ENCODE results near the gene LRP1. TPM values are rescaled to one million over a fixed set of nuclear protein-coding genes. Genes with fewer than 3 reads are reported as not detected.

LRP1 gene
- total and polyA plus RNA-seq, 2 of the 13 experiments (the other 11 are each of a cell fraction or from before 2014, with no cell fraction given), result 14.7 to 30.8 TPM

DNA sequence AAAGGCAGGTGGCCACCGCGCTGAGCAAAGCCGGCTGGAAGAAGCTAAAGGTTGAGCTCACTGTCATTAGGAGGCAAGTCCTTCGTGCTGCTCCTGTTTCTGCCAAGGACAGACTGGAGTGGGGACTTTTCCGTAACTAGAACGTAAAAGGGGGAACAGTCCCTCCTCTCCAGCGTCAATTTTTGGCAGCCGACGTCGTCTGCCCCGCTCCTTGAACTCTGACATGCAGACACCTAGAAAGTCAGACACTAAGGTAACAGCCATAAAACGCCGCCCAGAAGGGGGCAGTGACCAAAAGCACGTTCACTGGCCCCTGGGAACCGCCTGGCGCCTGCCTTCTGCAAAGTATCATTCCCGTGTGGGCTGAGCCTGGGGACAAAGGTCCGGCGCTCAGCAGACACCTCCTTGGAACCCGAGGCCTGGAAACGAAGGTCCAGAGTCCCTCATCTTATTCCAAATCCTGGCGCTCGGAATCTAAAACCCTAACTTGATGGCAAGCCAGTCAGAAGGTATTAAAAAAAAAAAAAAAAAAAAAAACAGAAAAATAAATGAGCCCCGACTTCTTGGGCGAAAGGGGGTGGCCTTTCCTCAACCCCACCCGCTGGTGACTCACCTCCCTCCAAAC, 1.1 kb upstream of the LRP1 start (continued):
- TF ChIP-seq, protein P1, sequence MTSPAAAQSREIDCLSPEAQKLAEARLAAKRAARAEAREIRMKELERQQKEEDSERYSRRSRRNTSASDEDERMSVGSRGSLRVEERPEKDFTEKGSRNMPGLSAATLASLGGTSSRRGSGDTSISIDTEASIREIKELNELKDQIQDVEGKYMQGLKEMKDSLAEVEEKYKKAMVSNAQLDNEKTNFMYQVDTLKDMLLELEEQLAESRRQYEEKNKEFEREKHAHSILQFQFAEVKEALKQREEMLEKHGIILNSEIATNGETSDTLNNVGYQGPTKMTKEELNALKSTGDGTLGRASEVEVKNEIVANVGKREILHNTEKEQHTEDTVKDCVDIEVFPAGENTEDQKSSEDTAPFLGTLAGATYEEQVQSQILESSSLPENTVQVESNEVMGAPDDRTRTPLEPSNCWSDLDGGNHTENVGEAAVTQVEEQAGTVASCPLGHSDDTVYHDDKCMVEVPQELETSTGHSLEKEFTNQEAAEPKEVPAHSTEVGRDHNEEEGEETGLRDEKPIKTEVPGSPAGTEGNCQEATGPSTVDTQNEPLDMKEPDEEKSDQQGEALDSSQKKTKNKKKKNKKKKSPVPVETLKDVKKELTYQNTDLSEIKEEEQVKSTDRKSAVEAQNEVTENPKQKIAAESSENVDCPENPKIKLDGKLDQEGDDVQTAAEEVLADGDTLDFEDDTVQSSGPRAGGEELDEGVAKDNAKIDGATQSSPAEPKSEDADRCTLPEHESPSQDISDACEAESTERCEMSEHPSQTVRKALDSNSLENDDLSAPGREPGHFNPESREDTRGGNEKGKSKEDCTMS (CRISPR knock-in tag; conservative IDR thresholded peaks at IDR 0.05), result no peak
- TF ChIP-seq MTA1 (CRISPR knock-in tag; IDR thresholded peaks at IDR 0.05; ENCODE audit: borderline replicate concordance) (no peak), BRCA1 (CRISPR knock-in tag; IDR thresholded peaks at IDR 0.05) (no peak; the same call in 1 of the 2 replicates), THYN1 (CRISPR knock-in tag; IDR thresholded peaks at IDR 0.05; ENCODE audit: borderline replicate concordance, low read depth) (no peak), STAG1 (CRISPR knock-in tag; IDR thresholded peaks at IDR 0.05) (peak; percentile 76), REL (CRISPR knock-in tag; conservative IDR thresholded peaks at IDR 0.05) (no peak), YY1 (IDR thresholded peaks at IDR 0.05; ENCODE audit: insufficient read depth, insufficient replicate concordance, low read depth, low read length) (no peak), HNF4A (CRISPR knock-in tag; IDR thresholded peaks at IDR 0.05) (peak; percentile 85), EEA1 (CRISPR knock-in tag; IDR thresholded peaks at IDR 0.05; ENCODE audit: borderline replicate concordance) (peak; percentile 59; the same call in 1 of the 2 replicates), MEIS2 (CRISPR knock-in tag; IDR thresholded peaks at IDR 0.05) (peak; percentile 55; the same call in 1 of the 2 replicates), ISL2 (CRISPR knock-in tag; IDR thresholded peaks at IDR 0.05) (peak; percentile 66), NFE2L1 (CRISPR knock-in tag; IDR thresholded peaks at IDR 0.05; ENCODE audit: borderline replicate concordance) (no peak), RFXAP (CRISPR knock-in tag; IDR thresholded peaks at IDR 0.05; ENCODE audit: borderline replicate concordance) (0 out of 2 replicates have a peak, but pooled peaks have one; percentile 29)
- TF ChIP-seq, protein P2, sequence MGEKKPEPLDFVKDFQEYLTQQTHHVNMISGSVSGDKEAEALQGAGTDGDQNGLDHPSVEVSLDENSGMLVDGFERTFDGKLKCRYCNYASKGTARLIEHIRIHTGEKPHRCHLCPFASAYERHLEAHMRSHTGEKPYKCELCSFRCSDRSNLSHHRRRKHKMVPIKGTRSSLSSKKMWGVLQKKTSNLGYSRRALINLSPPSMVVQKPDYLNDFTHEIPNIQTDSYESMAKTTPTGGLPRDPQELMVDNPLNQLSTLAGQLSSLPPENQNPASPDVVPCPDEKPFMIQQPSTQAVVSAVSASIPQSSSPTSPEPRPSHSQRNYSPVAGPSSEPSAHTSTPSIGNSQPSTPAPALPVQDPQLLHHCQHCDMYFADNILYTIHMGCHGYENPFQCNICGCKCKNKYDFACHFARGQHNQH (CRISPR knock-in tag; IDR thresholded peaks at IDR 0.05), result peak; percentile 79
- TF ChIP-seq, protein P3, sequence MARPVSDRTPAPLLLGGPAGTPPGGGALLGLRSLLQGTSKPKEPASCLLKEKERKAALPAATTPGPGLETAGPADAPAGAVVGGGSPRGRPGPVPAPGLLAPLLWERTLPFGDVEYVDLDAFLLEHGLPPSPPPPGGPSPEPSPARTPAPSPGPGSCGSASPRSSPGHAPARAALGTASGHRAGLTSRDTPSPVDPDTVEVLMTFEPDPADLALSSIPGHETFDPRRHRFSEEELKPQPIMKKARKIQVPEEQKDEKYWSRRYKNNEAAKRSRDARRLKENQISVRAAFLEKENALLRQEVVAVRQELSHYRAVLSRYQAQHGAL (CRISPR knock-in tag; IDR thresholded peaks at IDR 0.05; ENCODE audit: not compliant biosample characterization), result peak; percentile 33
- TF ChIP-seq, protein P4, sequence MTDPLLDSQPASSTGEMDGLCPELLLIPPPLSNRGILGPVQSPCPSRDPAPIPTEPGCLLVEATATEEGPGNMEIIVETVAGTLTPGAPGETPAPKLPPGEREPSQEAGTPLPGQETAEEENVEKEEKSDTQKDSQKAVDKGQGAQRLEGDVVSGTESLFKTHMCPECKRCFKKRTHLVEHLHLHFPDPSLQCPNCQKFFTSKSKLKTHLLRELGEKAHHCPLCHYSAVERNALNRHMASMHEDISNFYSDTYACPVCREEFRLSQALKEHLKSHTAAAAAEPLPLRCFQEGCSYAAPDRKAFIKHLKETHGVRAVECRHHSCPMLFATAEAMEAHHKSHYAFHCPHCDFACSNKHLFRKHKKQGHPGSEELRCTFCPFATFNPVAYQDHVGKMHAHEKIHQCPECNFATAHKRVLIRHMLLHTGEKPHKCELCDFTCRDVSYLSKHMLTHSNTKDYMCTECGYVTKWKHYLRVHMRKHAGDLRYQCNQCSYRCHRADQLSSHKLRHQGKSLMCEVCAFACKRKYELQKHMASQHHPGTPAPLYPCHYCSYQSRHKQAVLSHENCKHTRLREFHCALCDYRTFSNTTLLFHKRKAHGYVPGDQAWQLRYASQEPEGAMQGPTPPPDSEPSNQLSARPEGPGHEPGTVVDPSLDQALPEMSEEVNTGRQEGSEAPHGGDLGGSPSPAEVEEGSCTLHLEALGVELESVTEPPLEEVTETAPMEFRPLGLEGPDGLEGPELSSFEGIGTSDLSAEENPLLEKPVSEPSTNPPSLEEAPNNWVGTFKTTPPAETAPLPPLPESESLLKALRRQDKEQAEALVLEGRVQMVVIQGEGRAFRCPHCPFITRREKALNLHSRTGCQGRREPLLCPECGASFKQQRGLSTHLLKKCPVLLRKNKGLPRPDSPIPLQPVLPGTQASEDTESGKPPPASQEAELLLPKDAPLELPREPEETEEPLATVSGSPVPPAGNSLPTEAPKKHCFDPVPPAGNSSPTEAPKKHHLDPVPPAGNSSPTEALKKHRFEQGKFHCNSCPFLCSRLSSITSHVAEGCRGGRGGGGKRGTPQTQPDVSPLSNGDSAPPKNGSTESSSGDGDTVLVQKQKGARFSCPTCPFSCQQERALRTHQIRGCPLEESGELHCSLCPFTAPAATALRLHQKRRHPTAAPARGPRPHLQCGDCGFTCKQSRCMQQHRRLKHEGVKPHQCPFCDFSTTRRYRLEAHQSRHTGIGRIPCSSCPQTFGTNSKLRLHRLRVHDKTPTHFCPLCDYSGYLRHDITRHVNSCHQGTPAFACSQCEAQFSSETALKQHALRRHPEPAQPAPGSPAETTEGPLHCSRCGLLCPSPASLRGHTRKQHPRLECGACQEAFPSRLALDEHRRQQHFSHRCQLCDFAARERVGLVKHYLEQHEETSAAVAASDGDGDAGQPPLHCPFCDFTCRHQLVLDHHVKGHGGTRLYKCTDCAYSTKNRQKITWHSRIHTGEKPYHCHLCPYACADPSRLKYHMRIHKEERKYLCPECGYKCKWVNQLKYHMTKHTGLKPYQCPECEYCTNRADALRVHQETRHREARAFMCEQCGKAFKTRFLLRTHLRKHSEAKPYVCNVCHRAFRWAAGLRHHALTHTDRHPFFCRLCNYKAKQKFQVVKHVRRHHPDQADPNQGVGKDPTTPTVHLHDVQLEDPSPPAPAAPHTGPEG (CRISPR knock-in tag; IDR thresholded peaks at IDR 0.05), result no peak
- TF ChIP-seq, protein P5, sequence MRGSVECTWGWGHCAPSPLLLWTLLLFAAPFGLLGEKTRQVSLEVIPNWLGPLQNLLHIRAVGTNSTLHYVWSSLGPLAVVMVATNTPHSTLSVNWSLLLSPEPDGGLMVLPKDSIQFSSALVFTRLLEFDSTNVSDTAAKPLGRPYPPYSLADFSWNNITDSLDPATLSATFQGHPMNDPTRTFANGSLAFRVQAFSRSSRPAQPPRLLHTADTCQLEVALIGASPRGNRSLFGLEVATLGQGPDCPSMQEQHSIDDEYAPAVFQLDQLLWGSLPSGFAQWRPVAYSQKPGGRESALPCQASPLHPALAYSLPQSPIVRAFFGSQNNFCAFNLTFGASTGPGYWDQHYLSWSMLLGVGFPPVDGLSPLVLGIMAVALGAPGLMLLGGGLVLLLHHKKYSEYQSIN (CRISPR knock-in tag; IDR thresholded peaks at IDR 0.05; ENCODE audit: borderline replicate concordance), result no peak

Data from HepG2 (cell line).